Thyroid gland (tissue), 4 donors: ENCODE results near the gene C17orf58. TPM values are rescaled to one million over a fixed set of nuclear protein-coding genes. Genes with fewer than 3 reads are reported as not detected.
"Not testable (repeated sequence)": the region's sequence is repeated elsewhere in the genome, so short reads cannot be mapped to it uniquely, and the experiment has no call there.

Source experiments
- DNase-seq, 2 donors: peaks; one replicate each; pipeline ENCODE4 v3.0.0-alpha.2; 2019
- H3K27ac ChIP-seq, 3 donors: fragments of 200-600 bp; sonication (generic); 1 replicate in 2 of 3; 2 replicates in 1 of 3; pipeline ENCODE4 v1.5.1; 2016 to 2019; ENCODE audit warnings: mild to moderate bottlenecking in 1 of 3, moderate library complexity in 1 of 3
- H3K27me3 ChIP-seq: fragments of 200-600 bp; sonication (generic); one replicate; pipeline ENCODE4 v1.5.1; 2019
- H3K36me3 ChIP-seq, 2 donors: fragments of 200-600 bp; sonication (generic); one replicate each; pipeline ENCODE4 v1.5.1; 2016 to 2019
- H3K4me1 ChIP-seq, 2 donors: fragments of 200-600 bp; sonication (generic); one replicate each; pipeline ENCODE4 v1.5.1; 2017 to 2019
- H3K4me3 ChIP-seq, 3 donors: fragments of 200-600 bp; sonication (generic); replicated peaks in 1 of 3; 1 replicate in 2 of 3; 2 replicates in 1 of 3; pipeline ENCODE4 v1.5.1; 2016; ENCODE audit warnings: mild to moderate bottlenecking in 1 of 3
- H3K9me3 ChIP-seq: fragments of 200-600 bp; sonication (generic); one replicate; pipeline ENCODE4 v1.5.1; 2017
- POLR2A ChIP-seq, 2 donors: fragments of 450-650 bp; IDR thresholded peaks; one replicate each; pipeline ENCODE4 v1.6.1; 2017; ENCODE audit warnings: antibody characterized with exemption in 2 of 2, mild to moderate bottlenecking in 2 of 2, moderate library complexity in 1 of 2
- WGBS, 2 donors: methylation state at CpG; one replicate each; pipeline ENCODE4 v1.1.5; 2017; 5-methylcytosine and 5-hydroxymethylcytosine counted together
- intact Hi-C: fragments of 100-400 bp; cut with DNase I; formaldehyde crosslinking; loops from one replicate; pipeline ENCODE4 v1.15.1; 2023
- total RNA-seq, 4 donors: library from RNA; depleted of rRNA; stranded (reverse); fragments of >200 nt; gene quantifications; one replicate each; pipeline ENCODE4 v1.2.3, GENCODE V29; 2016
- TF ChIP-seq, protein P1 (sequence below), 6 experiments: fragments of 200-600 bp in 3 of 6; fragments of 450-650 bp in 3 of 6; sonication (generic) in 3 of 6; IDR thresholded peaks; one replicate each; pipeline ENCODE4 v1.5.1; 2016 to 2019; ENCODE audit warnings: antibody characterized with exemption in 6 of 6, mild to moderate bottlenecking in 2 of 6, inconsistent platforms in 1 of 6, moderate library complexity in 1 of 6

C17orf58 gene
- total RNA-seq, 4 donors from 2014 or later, result 6.7 to 14.4 (median 10.6) TPM

DNA sequence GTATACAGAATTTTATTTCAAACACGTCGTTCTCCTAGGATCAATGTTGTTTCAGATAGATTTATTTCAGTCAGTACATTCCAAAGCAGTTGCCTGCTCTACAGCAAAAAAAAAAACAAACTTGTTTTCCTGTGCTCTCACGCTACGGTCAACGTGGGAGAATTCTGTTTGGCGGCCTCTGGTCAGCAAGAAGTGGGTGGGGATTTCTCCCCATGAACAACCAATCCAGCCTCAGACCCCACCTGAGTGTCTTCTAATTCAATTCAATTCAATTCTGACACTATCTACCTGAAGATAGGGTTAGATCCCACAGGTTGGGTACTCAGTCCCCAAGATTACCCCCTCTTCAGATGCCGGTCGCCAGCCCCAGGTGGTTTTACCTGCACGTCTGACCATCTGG is 22.1 kb downstream of the C17orf58 start:
- 83 to 88% methylated on average over 9 of the region's 9 CpGs for whole genome bisulfite sequencing, 2 donors
- no peak overlapping the region for H3K27ac ChIP-seq
- H3K27me3 ChIP-seq, result no peaks in the 10 kb centered on the region
- peaks cover 0 to 9% of the 10 kb centered on the region in 2 donors for H3K36me3 ChIP-seq
- no peak for TF ChIP-seq POLR2A (IDR thresholded peaks at IDR 0.05)
- TF ChIP-seq, protein P1, sequence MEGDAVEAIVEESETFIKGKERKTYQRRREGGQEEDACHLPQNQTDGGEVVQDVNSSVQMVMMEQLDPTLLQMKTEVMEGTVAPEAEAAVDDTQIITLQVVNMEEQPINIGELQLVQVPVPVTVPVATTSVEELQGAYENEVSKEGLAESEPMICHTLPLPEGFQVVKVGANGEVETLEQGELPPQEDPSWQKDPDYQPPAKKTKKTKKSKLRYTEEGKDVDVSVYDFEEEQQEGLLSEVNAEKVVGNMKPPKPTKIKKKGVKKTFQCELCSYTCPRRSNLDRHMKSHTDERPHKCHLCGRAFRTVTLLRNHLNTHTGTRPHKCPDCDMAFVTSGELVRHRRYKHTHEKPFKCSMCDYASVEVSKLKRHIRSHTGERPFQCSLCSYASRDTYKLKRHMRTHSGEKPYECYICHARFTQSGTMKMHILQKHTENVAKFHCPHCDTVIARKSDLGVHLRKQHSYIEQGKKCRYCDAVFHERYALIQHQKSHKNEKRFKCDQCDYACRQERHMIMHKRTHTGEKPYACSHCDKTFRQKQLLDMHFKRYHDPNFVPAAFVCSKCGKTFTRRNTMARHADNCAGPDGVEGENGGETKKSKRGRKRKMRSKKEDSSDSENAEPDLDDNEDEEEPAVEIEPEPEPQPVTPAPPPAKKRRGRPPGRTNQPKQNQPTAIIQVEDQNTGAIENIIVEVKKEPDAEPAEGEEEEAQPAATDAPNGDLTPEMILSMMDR (IDR thresholded peaks at IDR 0.05), result no peak
- H3K9me3 ChIP-seq, result no peaks in the 10 kb centered on the region
- no peak for DNase-seq
- intact Hi-C loops, result no loop called here
- no peaks in the 10 kb centered on the region for H3K4me1 ChIP-seq
- no peak overlapping the region for H3K4me3 ChIP-seq

GRCh38 chr17:67970783-67971182 is 25.5 kb downstream of the C17orf58 start:
- intact Hi-C loops, result no loop called here
- Histone ChIP-seq H3K27me3 (no peaks in the 10 kb centered on the region), H3K4me1 (no peaks in the 10 kb centered on the region), H3K4me3 (no peak overlapping the region), H3K27ac (no peak overlapping the region), H3K9me3 (no peaks in the 10 kb centered on the region), H3K36me3 (peaks cover 10 to 23% of the 10 kb centered on the region in 2 donors)
- no peak for DNase-seq
- TF ChIP-seq POLR2A (IDR thresholded peaks at IDR 0.05), result no peak
- TF ChIP-seq, protein P1 (IDR thresholded peaks at IDR 0.05), result no peak
- 95 to 96% methylated on average over 7 of the region's 7 CpGs for WGBS, 2 donors

DNA sequence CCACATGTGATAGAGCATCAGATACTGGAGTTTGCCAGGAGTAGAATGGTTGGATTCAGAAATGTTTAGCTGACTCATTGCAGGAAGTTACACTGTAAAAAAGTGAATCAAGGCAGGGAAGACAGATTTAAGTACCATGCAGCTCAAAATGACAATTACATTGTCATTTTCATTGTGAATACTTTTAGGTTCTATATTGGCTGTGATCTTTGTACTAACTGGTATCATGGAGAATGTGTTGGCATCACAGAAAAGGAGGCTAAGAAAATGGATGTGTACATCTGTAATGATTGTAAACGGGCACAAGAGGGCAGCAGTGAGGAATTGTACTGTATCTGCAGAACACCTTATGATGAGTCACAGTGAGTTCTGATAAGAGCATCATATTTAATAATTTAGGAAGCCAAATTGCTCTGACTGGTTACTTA is 33.1 kb downstream of the C17orf58 start:
- TF ChIP-seq, protein P1 (IDR thresholded peaks at IDR 0.05), result peak in 5 of 6 experiments; percentile 41 to 73 (median 70)
- not testable (repeated sequence) for H3K4me3 ChIP-seq, H3K9me3 ChIP-seq, H3K27me3 ChIP-seq, H3K4me1 ChIP-seq, H3K27ac ChIP-seq
- H3K36me3 ChIP-seq, result peaks cover 14 to 28% of the 10 kb centered on the region in 2 donors
- intact Hi-C loops, result loop anchor here (10.0 kb wide), 1 partner anchor 52 kb away; no protein-coding TSS in a partner anchor
- WGBS, 2 donors, result 0% methylated on average over 1 of the region's 1 CpG
- DNase-seq, result peak; percentile 58 to 72

DNA sequence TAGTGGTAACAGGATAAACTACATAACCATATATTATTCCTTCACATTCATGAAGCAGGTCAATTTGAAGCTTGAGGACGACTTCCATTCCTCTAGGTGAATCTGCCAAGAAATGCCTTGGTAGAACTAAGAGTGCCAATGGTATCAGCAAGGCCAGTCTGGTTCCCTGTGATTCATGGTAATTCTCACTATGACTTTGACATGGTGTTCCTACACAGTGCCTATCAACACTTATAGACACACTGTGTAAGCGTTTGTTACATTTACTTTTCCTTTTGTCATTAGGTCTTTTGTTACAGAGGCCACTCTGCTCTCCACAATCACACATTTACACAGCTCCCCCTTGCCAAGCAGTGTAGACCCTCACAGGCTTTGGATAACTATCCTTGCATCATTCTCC is 34.1 kb downstream of the C17orf58 start:
- H3K36me3 ChIP-seq, result peaks cover 14 to 23% of the 10 kb centered on the region in 2 donors
- H3K27ac ChIP-seq, H3K4me3 ChIP-seq, H3K9me3 ChIP-seq, H3K4me1 ChIP-seq, DNase-seq, H3K27me3 ChIP-seq: not testable (repeated sequence)
- 88 to 89% methylated on average over 2 of the region's 2 CpGs for WGBS, 2 donors
- intact Hi-C loops, result loop anchor here (10.0 kb wide), 1 partner anchor 53 kb away; no protein-coding TSS in a partner anchor

- intact Hi-C loops, result loop anchor here (10.0 kb wide), 1 partner anchor 55 kb away; no protein-coding TSS in a partner anchor
- not testable (repeated sequence) for H3K36me3 ChIP-seq, H3K27ac ChIP-seq, H3K4me1 ChIP-seq, DNase-seq, H3K9me3 ChIP-seq, H3K4me3 ChIP-seq, H3K27me3 ChIP-seq
- 77 to 83% methylated on average over 3 of the region's 3 CpGs for WGBS, 2 donors
These were observed 36.0 kb downstream of the C17orf58 start for GRCh38 chr17:67960276-67960675.

DNA sequence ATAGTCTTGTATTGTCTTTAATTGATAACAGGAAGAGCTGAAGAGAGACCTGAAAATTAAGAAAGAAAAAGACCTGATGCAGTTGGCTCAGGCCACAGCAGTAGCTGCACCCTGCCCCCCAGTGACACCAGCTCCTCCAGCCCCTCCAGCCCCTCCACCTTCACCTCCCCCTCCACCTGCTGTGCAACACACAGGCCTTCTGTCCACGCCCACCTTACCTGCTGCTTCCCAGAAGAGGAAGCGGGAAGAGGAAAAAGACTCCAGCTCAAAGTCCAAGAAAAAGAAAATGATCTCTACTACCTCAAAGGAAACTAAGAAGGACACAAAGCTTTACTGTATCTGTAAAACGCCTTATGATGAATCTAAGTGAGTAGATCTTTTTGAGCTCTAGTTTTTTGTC is 36.8 kb downstream of the C17orf58 start:
- Histone ChIP-seq H3K36me3 (peaks cover 0 to 5% of the 10 kb centered on the region in 2 donors), H3K4me1 (no peaks in the 10 kb centered on the region), H3K9me3 (no peaks in the 10 kb centered on the region), H3K4me3 (no peak overlapping the region), H3K27me3 (no peaks in the 10 kb centered on the region), H3K27ac (no peak overlapping the region)
- intact Hi-C loops, result no loop called here
- WGBS, 2 donors, result 98% methylated on average over 3 of the region's 3 CpGs
- TF ChIP-seq POLR2A (IDR thresholded peaks at IDR 0.05), result no peak
- TF ChIP-seq, protein P1 (IDR thresholded peaks at IDR 0.05), result no peak
- DNase-seq, result no peak
